OCI-LY7 (cell line): ENCODE results near the gene DVL1.

Experiments used
- CTCF ChIP-seq: fragments of 200-600 bp; sonication (generic); conservative IDR thresholded peaks from 2 replicates; pipeline ENCODE4 v1.5.1; 2014; ENCODE audit warnings: mild to moderate bottlenecking, antibody characterized with exemption, low read length, moderate library complexity, mixed read lengths
- EZH2phosphoT487 ChIP-seq: fragments of 200-600 bp; sonication (generic); IDR thresholded peaks from 2 replicates; pipeline ENCODE4 v1.6.1; 2018; ENCODE audit warnings: low read depth, borderline replicate concordance, mild to moderate bottlenecking, mixed run types, antibody characterized with exemption, low read length, moderate library complexity, mixed read lengths

- TF ChIP-seq CTCF (no peak), EZH2phosphoT487 (no peak)
Observed at GRCh38 chr1:1325288-1326074, 23.7 kb downstream of the DVL1 start.
